H9 (cell line): ENCODE data around the gene FARP1. TPM values are rescaled to one million over a fixed set of nuclear protein-coding genes. Genes with fewer than 3 reads are reported as not detected.

Source experiments
- DNase-seq: peaks from one replicate; pipeline ENCODE4 v3.0.0-alpha.2; 2017
- H2AFZ ChIP-seq: one replicate; pipeline ENCODE4 v1.6.1; 2013; ENCODE audit warnings: mild to moderate bottlenecking, low read length, control low read depth, moderate library complexity
- H2AK5ac ChIP-seq: 2 replicates; pipeline ENCODE4 v1.6.1; 2013; ENCODE audit warnings: low read length, control low read depth, mixed read lengths; ENCODE audit not compliant: insufficient read length
- H2BK120ac ChIP-seq: one replicate; pipeline ENCODE4 v1.6.1; 2013; ENCODE audit warnings: low read depth, mild to moderate bottlenecking, low read length, control low read depth, inconsistent platforms; ENCODE audit not compliant: poor library complexity, severe bottlenecking
- H2BK12ac ChIP-seq: 2 replicates; pipeline ENCODE4 v1.6.1; 2013; ENCODE audit warnings: low read length, control low read depth, mixed read lengths, low read depth; ENCODE audit not compliant: insufficient read length
- H2BK15ac ChIP-seq: 2 replicates; pipeline ENCODE4 v1.6.1; 2013; ENCODE audit warnings: low read depth, low read length, control low read depth
- H2BK20ac ChIP-seq: one replicate; pipeline ENCODE4 v1.6.1; 2013; ENCODE audit warnings: low read depth, mild to moderate bottlenecking, low read length, control low read depth, inconsistent platforms; ENCODE audit not compliant: poor library complexity, severe bottlenecking
- H2BK5ac ChIP-seq: 2 replicates; pipeline ENCODE4 v1.6.1; 2013; ENCODE audit warnings: low read length, control low read depth, mixed read lengths; ENCODE audit not compliant: insufficient read length
- H3K14ac ChIP-seq: 2 replicates; pipeline ENCODE4 v1.6.1; 2013; ENCODE audit warnings: low read length, control low read depth; ENCODE audit not compliant: insufficient read depth
- H3K18ac ChIP-seq: 2 replicates; pipeline ENCODE4 v1.6.1; 2013; ENCODE audit warnings: low read depth, mild to moderate bottlenecking, mixed read lengths, low read length, control low read depth; ENCODE audit not compliant: insufficient read length
- H3K23ac ChIP-seq: 2 replicates; pipeline ENCODE4 v1.6.1; 2013; ENCODE audit warnings: low read length, control low read depth, mixed read lengths, low read depth; ENCODE audit not compliant: insufficient read length
- H3K23me2 ChIP-seq: 2 replicates; pipeline ENCODE4 v1.6.1; 2013; ENCODE audit warnings: low read depth, mild to moderate bottlenecking, mixed read lengths, low read length, control low read depth; ENCODE audit not compliant: insufficient read length, poor library complexity, severe bottlenecking
- H3K27ac ChIP-seq: 2 replicates; pipeline ENCODE4 v1.5.1; 2013; ENCODE audit warnings: low read length, control low read depth, mixed read lengths, low read depth; ENCODE audit not compliant: insufficient read length
- H3K27me3 ChIP-seq: 2 replicates; pipeline ENCODE4 v1.6.1; 2013; ENCODE audit warnings: low read length, control low read depth, inconsistent platforms; ENCODE audit not compliant: insufficient read depth
- H3K4ac ChIP-seq: 2 replicates; pipeline ENCODE4 v1.6.1; 2013; ENCODE audit warnings: low read depth, mild to moderate bottlenecking, control low read depth, inconsistent platforms, low read length, moderate library complexity
- H3K4me1 ChIP-seq: 2 replicates; pipeline ENCODE4 v1.6.1; 2013; ENCODE audit warnings: low read length, control low read depth, inconsistent platforms; ENCODE audit not compliant: insufficient read depth
- H3K4me2 ChIP-seq: 2 replicates; pipeline ENCODE4 v1.6.1; 2013; ENCODE audit warnings: low read length, control low read depth, mixed read lengths; ENCODE audit not compliant: insufficient read length, insufficient read depth
- H3K56ac ChIP-seq: 2 replicates; pipeline ENCODE4 v1.6.1; 2013; ENCODE audit warnings: low read depth, mild to moderate bottlenecking, mixed read lengths, low read length, control low read depth; ENCODE audit not compliant: insufficient read length
- H3K79me1 ChIP-seq: 2 replicates; pipeline ENCODE4 v1.6.1; 2013; ENCODE audit warnings: low read depth, mild to moderate bottlenecking, moderate library complexity, low read length, control low read depth, inconsistent platforms; ENCODE audit not compliant: insufficient read depth, poor library complexity, severe bottlenecking
- H3K79me2 ChIP-seq: 2 replicates; pipeline ENCODE4 v1.6.1; 2013; ENCODE audit warnings: low read length, control low read depth, inconsistent platforms; ENCODE audit not compliant: insufficient read depth
- H3K9ac ChIP-seq: 2 replicates; pipeline ENCODE4 v1.6.1; 2013; ENCODE audit warnings: low read length, control low read depth, mixed read lengths; ENCODE audit not compliant: insufficient read length; ENCODE audit errors: extremely low read depth
- H3K9me3 ChIP-seq: one replicate; pipeline ENCODE4 v1.6.1; 2013; ENCODE audit warnings: low read depth, low read length, inconsistent platforms; ENCODE audit not compliant: control insufficient read depth
- H3T11ph ChIP-seq: one replicate; pipeline ENCODE4 v1.6.1; 2013; ENCODE audit warnings: mild to moderate bottlenecking, low read length, control low read depth, inconsistent platforms
- H4K20me1 ChIP-seq: one replicate; pipeline ENCODE4 v1.6.1; 2013; ENCODE audit not compliant: control insufficient read depth, insufficient read length, insufficient read depth
- H4K5ac ChIP-seq: 2 replicates; pipeline ENCODE4 v1.6.1; 2013; ENCODE audit warnings: low read depth, mild to moderate bottlenecking, mixed read lengths, low read length, control low read depth; ENCODE audit not compliant: insufficient read length
- H4K8ac ChIP-seq: replicated peaks from 2 replicates; pipeline ENCODE4 v1.6.1; 2013; ENCODE audit warnings: low read length, control low read depth, mixed read lengths, low read depth; ENCODE audit not compliant: insufficient read length
- H4K91ac ChIP-seq: 2 replicates; pipeline ENCODE4 v1.6.1; 2013; ENCODE audit warnings: low read depth, mild to moderate bottlenecking, moderate library complexity, mixed read lengths, low read length, control low read depth; ENCODE audit not compliant: insufficient read length
- H3K27ac Mint-ChIP-seq, 3 experiments: 2 replicates in 2 of 3; 3 replicates in 1 of 3; pipeline ENCODE4 v1.8.0; 2020 to 2021; ENCODE audit warnings: mixed read lengths in 3 of 3, mild to moderate bottlenecking in 1 of 3, moderate library complexity in 1 of 3
- H3K27me3 Mint-ChIP-seq: 2 replicates; pipeline ENCODE4 v1.8.0; 2021; ENCODE audit warnings: low read depth, mild to moderate bottlenecking, moderate library complexity, mixed read lengths
- H3K36me3 Mint-ChIP-seq, 3 experiments: 2 replicates in 2 of 3; 3 replicates in 1 of 3; pipeline ENCODE4 v1.8.0; 2020 to 2021; ENCODE audit warnings: low read depth in 3 of 3, mixed read lengths in 3 of 3; ENCODE audit not compliant: insufficient read depth in 1 of 3
- H3K4me1 Mint-ChIP-seq, 2 experiments: 2 replicates each; pipeline ENCODE4 v1.8.0; 2020; ENCODE audit warnings: mixed read lengths in 2 of 2
- H3K4me3 Mint-ChIP-seq, 2 experiments: 2 replicates in 1 of 2; 3 replicates in 1 of 2; pipeline ENCODE4 v1.8.0; 2020 to 2021; ENCODE audit warnings: mild to moderate bottlenecking in 2 of 2, mixed read lengths in 2 of 2, moderate library complexity in 1 of 2
- H3K9me3 Mint-ChIP-seq, 2 experiments: 2 replicates in 1 of 2; 3 replicates in 1 of 2; pipeline ENCODE4 v1.8.0; 2020; ENCODE audit warnings: mild to moderate bottlenecking in 2 of 2, mixed read lengths in 2 of 2, moderate library complexity in 1 of 2
- total RNA-seq: library from RNA; stranded (reverse); gene quantifications from 2 replicates; pipeline ENCODE4 v1.2.1, GENCODE V29; 2021
- TF ChIP-seq, protein P1 (sequence below): fragments of 200-600 bp; sonication (generic); conservative IDR thresholded peaks from 3 replicates; pipeline ENCODE4 v1.8.0; 2021; ENCODE audit warnings: antibody characterized with exemption, mild to moderate bottlenecking

FARP1 gene
- total RNA-seq, 1 experiment from 2014 or later: 95.9 TPM

DNA sequence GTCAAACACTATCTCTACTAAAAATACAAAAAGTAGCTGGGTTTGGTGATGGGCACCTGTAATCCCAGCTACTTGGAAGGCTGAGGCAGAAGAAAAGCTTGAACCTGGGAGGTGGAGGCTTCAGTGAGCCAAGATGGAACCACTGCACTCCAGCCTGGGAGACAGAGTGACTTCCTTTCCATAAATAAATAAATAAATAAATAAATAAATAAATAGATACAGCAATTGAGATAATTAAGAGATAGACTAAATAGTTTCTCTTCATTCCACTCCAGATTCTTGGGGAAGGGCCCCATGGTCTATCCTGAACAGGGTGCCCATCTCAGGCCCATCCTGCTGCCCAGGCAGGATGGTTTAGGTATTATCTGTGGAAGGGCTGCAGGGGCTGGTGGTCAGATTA, 24.0 kb upstream of the FARP1 start:
- H3K79me1 ChIP-seq: no peaks in the 10 kb centered on the region
- Mint-ChIP-seq H3K36me3 (peaks cover 0 to 4% (median 0%) of the 10 kb centered on the region in 3 experiments; a peak in 2 of 7 replicates), H3K27ac (no peak overlapping the region), H3K27me3 (no peaks in the 10 kb centered on the region), H3K9me3 (peaks cover 0 to 8% of the 10 kb centered on the region in 2 experiments; a peak in 2 of 5 replicates), H3K4me3 (no peak overlapping the region), H3K4me1 (peaks cover 6% of the 10 kb centered on the region in 2 experiments; a peak in 3 of 4 replicates)
- H4K20me1 ChIP-seq: no peaks in the 10 kb centered on the region
- H3K23ac ChIP-seq: no peak overlapping the region
- H3K23me2 ChIP-seq: no peaks in the 10 kb centered on the region
- no peaks in the 10 kb centered on the region for H3K27me3 ChIP-seq
- no peak overlapping the region for H3K4me2 ChIP-seq
- no peak overlapping the region for H4K5ac ChIP-seq
- no peak overlapping the region for H3K4ac ChIP-seq
- H2BK5ac ChIP-seq: no peak overlapping the region
- H2BK15ac ChIP-seq: no peak overlapping the region
- no peak overlapping the region for H3T11ph ChIP-seq
- H3K27ac ChIP-seq: no peak overlapping the region
- H3K4me1 ChIP-seq: no peaks in the 10 kb centered on the region
- H3K79me2 ChIP-seq: no peaks in the 10 kb centered on the region
- no peak overlapping the region for H2BK120ac ChIP-seq
- H3K18ac ChIP-seq: no peak overlapping the region
- H4K91ac ChIP-seq: no peak overlapping the region
- H3K14ac ChIP-seq: no peak overlapping the region
- DNase-seq: no peak
- H4K8ac ChIP-seq: no peak overlapping the region
- no peak overlapping the region for H2BK20ac ChIP-seq
- no peaks in the 10 kb centered on the region for H3K9me3 ChIP-seq
- no peak overlapping the region for H2AK5ac ChIP-seq
- H3K9ac ChIP-seq: no peak overlapping the region
- H2BK12ac ChIP-seq: no peak overlapping the region
- H3K56ac ChIP-seq: no peak overlapping the region
- TF ChIP-seq, protein P1, sequence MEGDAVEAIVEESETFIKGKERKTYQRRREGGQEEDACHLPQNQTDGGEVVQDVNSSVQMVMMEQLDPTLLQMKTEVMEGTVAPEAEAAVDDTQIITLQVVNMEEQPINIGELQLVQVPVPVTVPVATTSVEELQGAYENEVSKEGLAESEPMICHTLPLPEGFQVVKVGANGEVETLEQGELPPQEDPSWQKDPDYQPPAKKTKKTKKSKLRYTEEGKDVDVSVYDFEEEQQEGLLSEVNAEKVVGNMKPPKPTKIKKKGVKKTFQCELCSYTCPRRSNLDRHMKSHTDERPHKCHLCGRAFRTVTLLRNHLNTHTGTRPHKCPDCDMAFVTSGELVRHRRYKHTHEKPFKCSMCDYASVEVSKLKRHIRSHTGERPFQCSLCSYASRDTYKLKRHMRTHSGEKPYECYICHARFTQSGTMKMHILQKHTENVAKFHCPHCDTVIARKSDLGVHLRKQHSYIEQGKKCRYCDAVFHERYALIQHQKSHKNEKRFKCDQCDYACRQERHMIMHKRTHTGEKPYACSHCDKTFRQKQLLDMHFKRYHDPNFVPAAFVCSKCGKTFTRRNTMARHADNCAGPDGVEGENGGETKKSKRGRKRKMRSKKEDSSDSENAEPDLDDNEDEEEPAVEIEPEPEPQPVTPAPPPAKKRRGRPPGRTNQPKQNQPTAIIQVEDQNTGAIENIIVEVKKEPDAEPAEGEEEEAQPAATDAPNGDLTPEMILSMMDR: no peak
- no peak overlapping the region for H2AFZ ChIP-seq
